Measurements from ENCODE around the gene DOCK2. TPM values are rescaled to one million over a fixed set of nuclear protein-coding genes. Genes with fewer than 3 reads are reported as not detected.

Gene DOCK2
- total RNA-seq, 1 donor from 2014 or later, result 6.5 TPM

GRCh38 chr5:169710675-169711074 is 73.6 kb downstream of the DOCK2 start:
- H3K4me3 Mint-ChIP-seq (ENCODE audit: unreplicated experiment), result no peak overlapping the region
- H3K4me1 Mint-ChIP-seq (ENCODE audit: unreplicated experiment), result no peaks in the 10 kb centered on the region
- no peak overlapping the region for H3K27ac Mint-ChIP-seq (ENCODE audit: unreplicated experiment)
- H3K27me3 Mint-ChIP-seq (ENCODE audit: unreplicated experiment), result peaks cover 1% of the 10 kb centered on the region
- DNase-seq (ENCODE audit: low spot score), result no peak
- H3K9me3 Mint-ChIP-seq (ENCODE audit: unreplicated experiment), result no peaks in the 10 kb centered on the region
- no peaks in the 10 kb centered on the region for H3K36me3 Mint-ChIP-seq (ENCODE audit: low read depth, unreplicated experiment)
- TF ChIP-seq, protein P1, sequence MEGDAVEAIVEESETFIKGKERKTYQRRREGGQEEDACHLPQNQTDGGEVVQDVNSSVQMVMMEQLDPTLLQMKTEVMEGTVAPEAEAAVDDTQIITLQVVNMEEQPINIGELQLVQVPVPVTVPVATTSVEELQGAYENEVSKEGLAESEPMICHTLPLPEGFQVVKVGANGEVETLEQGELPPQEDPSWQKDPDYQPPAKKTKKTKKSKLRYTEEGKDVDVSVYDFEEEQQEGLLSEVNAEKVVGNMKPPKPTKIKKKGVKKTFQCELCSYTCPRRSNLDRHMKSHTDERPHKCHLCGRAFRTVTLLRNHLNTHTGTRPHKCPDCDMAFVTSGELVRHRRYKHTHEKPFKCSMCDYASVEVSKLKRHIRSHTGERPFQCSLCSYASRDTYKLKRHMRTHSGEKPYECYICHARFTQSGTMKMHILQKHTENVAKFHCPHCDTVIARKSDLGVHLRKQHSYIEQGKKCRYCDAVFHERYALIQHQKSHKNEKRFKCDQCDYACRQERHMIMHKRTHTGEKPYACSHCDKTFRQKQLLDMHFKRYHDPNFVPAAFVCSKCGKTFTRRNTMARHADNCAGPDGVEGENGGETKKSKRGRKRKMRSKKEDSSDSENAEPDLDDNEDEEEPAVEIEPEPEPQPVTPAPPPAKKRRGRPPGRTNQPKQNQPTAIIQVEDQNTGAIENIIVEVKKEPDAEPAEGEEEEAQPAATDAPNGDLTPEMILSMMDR (IDR thresholded peaks at IDR 0.05; ENCODE audit: unreplicated experiment), result no peak

DNA sequence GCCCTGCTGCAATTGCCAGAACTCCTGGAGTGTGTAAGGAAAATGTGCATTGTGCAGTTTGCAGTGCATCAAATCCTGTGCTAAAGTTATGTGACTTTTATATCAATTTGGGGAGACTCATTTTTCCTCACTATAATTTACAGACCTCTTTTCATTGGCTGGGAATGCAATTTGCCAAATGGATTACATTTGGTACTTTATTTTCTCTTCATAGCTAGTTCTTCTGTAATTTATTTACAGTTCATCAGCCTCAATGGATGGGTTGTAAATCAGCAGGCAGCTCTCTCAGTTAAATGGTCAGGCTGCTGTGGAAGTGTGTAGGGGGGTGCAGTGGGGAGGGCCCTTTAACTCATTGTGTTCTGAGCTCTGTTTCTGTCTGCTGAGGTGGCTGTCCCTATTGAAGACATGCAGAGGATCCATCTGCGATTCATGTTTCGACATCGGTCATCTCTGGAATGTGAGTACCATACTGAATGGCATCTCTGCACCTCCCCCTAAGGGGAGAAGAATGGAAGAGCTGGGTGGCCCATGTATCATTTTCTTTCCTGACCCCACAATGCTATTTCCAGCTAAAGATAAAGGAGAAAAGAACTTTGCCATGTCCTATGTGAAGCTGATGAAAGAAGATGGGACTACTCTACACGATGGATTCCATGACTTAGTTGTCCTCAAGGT is 74.6 kb downstream of the DOCK2 start:
- Mint-ChIP-seq H3K27ac (ENCODE audit: unreplicated experiment) (no peak overlapping the region), H3K27me3 (ENCODE audit: unreplicated experiment) (peaks cover 1% of the 10 kb centered on the region), H3K36me3 (ENCODE audit: low read depth, unreplicated experiment) (no peaks in the 10 kb centered on the region), H3K4me3 (ENCODE audit: unreplicated experiment) (no peak overlapping the region), H3K4me1 (ENCODE audit: unreplicated experiment) (no peaks in the 10 kb centered on the region), H3K9me3 (ENCODE audit: unreplicated experiment) (no peaks in the 10 kb centered on the region)
- TF ChIP-seq, protein P1 (IDR thresholded peaks at IDR 0.05; ENCODE audit: unreplicated experiment), result no peak
- no peak for DNase-seq (ENCODE audit: low spot score)

DNA sequence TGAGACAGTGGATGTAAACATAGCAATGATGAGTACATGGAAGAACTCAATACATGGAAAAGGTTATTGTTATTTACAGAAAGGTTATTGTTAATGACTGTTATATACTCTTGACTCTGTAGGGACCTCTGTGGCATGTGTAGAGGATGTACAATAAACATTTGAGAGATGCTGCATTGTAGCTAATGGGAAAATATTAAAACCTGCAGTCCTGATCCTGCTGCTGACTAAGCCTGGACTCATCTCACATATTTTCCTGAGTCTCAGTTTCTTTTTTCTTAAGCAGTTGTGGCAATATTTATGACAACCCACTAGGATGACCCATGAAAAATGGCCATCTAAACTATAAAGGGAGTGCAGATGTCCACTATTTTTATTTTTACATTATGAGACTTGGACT is 75.4 kb downstream of the DOCK2 start:
- TF ChIP-seq, protein P1 (IDR thresholded peaks at IDR 0.05; ENCODE audit: unreplicated experiment), result no peak
- no peak for DNase-seq (ENCODE audit: low spot score)
- Mint-ChIP-seq H3K9me3 (ENCODE audit: unreplicated experiment) (no peaks in the 10 kb centered on the region), H3K27ac (ENCODE audit: unreplicated experiment) (no peak overlapping the region), H3K4me1 (ENCODE audit: unreplicated experiment) (no peaks in the 10 kb centered on the region), H3K27me3 (ENCODE audit: unreplicated experiment) (peaks cover 1% of the 10 kb centered on the region), H3K36me3 (ENCODE audit: low read depth, unreplicated experiment) (no peaks in the 10 kb centered on the region), H3K4me3 (ENCODE audit: unreplicated experiment) (no peak overlapping the region)

- Mint-ChIP-seq H3K4me3 (ENCODE audit: unreplicated experiment) (no peak overlapping the region), H3K36me3 (ENCODE audit: low read depth, unreplicated experiment) (no peaks in the 10 kb centered on the region), H3K27ac (ENCODE audit: unreplicated experiment) (no peak overlapping the region)
Observed at GRCh38 chr5:169716287-169716686, 79.2 kb downstream of the DOCK2 start.

GRCh38 chr5:169717288-169717687 is 80.2 kb downstream of the DOCK2 start:
- no peak overlapping the region for H3K27ac Mint-ChIP-seq (ENCODE audit: unreplicated experiment)
- peaks cover 1% of the 10 kb centered on the region for H3K27me3 Mint-ChIP-seq (ENCODE audit: unreplicated experiment)
- no peaks in the 10 kb centered on the region for H3K9me3 Mint-ChIP-seq (ENCODE audit: unreplicated experiment)
- no peak for DNase-seq (ENCODE audit: low spot score)
- TF ChIP-seq, protein P1 (IDR thresholded peaks at IDR 0.05; ENCODE audit: unreplicated experiment), result no peak
- H3K4me1 Mint-ChIP-seq (ENCODE audit: unreplicated experiment), result peaks cover 7% of the 10 kb centered on the region
- H3K4me3 Mint-ChIP-seq (ENCODE audit: unreplicated experiment), result no peak overlapping the region
- no peaks in the 10 kb centered on the region for H3K36me3 Mint-ChIP-seq (ENCODE audit: low read depth, unreplicated experiment)

More at GRCh38 chr5:169716287-169716686, 79.2 kb downstream of the DOCK2 start:
- no peaks in the 10 kb centered on the region for H3K9me3 Mint-ChIP-seq (ENCODE audit: unreplicated experiment)
- DNase-seq (ENCODE audit: low spot score), result no peak
- peaks cover 1% of the 10 kb centered on the region for H3K27me3 Mint-ChIP-seq (ENCODE audit: unreplicated experiment)
- H3K4me1 Mint-ChIP-seq (ENCODE audit: unreplicated experiment), result peaks cover 4% of the 10 kb centered on the region
- TF ChIP-seq, protein P1 (IDR thresholded peaks at IDR 0.05; ENCODE audit: unreplicated experiment), result no peak

Data from endothelial cell (in vitro differentiated cells).